NCI-H146 (cell line): ENCODE measurements around the gene AGPAT1.

ENCODE experiments used
- DNase-seq: peaks from one replicate; lab custom pipeline; 2025; lab: John Stamatoyannopoulos, UW

The AGPAT1 gene

DNA sequence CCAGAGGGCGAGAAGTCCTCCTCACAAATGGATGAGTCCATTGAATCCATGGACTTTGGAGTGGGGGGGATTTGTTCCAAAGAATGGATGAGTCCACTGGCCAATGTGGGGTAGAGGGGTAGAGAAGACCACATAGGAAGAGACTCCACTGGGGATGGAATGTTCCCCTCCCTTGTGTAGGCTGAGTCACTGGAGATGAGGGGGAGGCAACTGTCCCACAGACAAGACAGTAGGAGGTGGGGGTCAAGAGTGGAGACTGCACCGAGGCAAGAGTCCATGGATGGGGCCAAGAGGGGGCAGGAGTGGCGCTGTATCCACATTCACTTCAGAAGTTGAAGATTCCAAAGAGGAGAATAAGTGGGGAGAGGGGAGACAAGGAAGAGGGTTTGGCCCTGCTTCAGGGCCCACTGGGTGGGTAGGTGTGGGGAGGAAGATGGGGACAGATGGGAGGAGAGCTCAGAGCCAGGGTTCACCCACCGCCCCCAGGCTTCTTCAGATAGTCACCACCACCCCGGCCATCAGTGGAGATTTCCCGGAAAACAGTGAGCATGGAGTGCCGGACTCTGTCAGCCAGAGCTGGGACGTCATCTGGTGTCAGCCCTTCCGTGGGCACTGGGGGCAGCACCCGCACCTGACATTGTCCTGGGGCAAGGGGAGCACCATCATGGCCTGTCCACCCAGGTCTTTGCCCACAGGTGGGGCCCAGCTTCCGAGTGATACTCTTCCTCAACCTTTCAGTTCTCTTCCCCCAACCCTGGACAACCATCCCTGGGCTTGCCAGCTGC lies 6.9 kb downstream of the AGPAT1 start:
- DNase-seq: no peak

DNA sequence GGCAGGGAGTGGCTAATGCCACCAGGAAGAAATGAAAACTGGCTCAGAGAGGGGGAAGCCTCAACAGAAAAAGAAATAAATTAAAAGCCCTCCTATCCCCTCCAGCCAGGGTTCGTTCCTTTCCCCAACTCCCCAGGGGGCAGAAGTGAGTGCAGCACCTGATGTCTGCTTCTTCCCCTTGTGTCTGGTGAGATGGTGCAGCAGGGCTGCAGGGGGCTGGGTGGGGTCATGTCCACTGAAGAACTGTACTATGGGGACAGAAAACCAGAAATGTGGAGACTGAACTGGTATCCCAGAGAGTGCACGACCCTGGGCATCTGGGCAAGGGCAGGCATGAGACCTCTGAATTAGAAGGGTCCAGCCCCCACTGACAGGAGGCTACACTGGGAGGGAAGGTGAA lies 7.5 kb downstream of the AGPAT1 start:
- no peak for DNase-seq

DNA sequence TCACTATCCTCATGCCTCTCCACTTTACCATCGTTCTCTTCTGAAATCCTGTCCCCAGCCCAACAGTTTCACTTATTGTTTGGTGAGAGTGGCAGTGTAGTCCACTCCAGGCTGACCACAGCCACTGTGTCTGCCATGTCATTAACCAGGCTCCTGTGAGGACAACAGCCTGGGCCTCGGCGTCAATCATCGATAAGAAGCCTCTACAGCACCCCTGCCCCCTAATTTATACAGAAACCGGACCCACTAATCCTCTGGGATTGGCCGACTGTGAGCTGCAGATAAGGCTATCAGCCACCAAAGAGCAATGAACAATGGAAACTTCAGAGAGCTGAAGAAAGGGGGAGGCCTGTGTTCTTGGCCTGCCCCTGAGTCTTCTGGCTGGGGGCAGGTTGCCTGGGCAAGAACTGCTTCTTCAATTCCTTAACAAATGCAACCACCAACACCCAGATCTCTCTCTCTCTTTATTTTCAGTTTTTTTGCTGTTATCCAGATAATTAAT lies 8.1 kb downstream of the AGPAT1 start:
- DNase-seq: no peak

GRCh38 chr6:32167154-32167760 lies 8.6 kb downstream of the AGPAT1 start:
- peak; percentile 75 for DNase-seq

- DNase-seq: no peak
Observed at GRCh38 chr6:32166411-32167061, 9.3 kb downstream of the AGPAT1 start.

- no peak for DNase-seq
Observed at GRCh38 chr6:32164295-32164694, 11.6 kb downstream of the AGPAT1 start, which contains the start of gene EGFL8. Gene EGFL8, plus strand, starts transcription at chr6:32164595. Its CDS starts 1,571 bp downstream, at chr6:32166166.

GRCh38 chr6:32163559-32164258 lies 12.2 kb downstream of the AGPAT1 start:
- DNase-seq: no peak

DNA sequence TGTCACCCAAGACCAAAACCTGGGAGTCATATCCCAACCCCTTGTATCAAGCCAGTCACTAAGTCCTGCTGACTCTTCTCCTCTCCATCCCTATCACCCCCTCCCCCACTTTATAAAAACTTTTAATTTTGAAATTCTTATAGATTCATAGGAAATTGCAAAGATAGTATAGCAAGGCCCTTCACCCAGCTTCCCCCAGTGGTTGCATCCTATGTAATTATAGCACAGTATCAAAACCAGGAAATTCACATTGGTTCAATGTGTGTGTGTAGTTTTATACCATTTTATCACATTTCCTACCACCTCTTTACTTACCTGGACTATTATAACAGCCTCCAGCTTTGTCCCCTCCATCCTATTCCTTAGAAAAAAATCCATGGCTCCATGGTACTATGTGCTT lies 17.8 kb downstream of the AGPAT1 start:
- DNase-seq: no peak

DNA sequence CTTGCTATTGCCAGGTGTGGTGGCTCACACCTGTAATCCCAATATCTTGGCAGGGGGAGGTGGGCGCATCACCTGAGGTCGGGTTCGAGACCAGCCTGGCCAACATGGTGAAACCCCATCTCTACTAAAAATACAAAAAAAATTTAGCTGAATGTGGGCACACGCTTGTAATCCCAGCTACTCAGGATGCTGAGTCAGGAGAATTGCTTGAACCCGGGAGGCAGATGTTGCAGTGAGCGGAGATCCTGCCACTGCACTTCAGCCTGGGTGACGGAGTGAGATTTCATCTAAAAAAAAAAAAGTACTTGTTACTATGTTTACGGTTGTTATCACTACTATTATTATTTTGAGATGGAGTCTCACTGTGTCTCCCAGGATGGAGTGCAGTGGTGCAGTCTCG lies 19.0 kb downstream of the AGPAT1 start:
- no peak for DNase-seq

- peak; percentile 87 for DNase-seq
Observed at GRCh38 chr6:32154514-32155161, 21.2 kb downstream of the AGPAT1 start.

DNA sequence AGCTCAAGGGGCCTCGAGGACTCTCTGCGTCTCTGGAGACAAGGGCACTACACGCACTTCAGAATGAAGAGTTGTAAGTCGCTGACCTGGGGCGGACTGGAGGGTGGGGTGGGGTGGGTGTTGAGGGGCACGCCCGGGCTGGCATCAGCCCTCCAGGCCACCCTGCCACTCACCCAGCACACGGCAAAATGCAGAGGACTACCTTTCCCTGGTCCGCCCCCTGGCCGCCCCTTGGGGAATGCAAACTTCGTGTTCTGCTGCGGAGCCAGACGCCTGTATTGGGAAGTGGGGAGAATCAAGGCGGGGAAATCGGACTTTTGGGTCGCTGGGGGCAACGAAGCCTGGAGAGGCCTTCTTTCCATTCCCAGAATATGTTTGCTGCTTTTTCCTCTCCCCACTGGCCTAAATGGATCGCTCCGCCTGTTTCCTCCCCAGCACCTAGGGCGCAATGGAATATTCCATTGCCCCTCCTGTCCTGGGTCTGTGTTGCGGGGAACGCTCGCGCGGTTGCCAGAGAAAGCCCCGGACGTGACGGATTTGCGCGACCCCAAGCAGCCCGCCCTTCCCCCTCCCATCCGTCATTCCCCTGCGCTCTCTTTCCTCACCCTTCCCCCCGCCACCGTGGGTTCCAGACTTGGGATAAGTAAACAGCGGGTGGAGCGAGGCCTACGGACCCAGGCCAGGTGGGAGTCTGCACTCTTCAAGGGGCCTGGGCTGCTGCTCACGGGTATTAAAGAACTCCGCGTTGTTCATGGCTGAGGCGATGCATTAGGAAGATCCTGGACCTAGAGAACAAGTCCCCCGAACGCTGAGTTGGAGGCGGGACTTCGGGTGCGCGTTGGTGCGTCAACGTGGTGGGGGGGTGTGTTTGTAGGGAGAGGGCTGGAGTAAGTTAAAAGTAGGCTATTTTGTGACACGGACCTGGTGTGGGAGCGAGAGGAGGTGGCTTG lies 22.0 kb downstream of the AGPAT1 start, which contains the start of gene PPT2:
Gene PPT2 (plus strand): TSS at position 578 of the 950 bp plus-strand sequence. CDS start 454 bp downstream, outside the sequence.
- DNase-seq: peak; percentile 79

DNA sequence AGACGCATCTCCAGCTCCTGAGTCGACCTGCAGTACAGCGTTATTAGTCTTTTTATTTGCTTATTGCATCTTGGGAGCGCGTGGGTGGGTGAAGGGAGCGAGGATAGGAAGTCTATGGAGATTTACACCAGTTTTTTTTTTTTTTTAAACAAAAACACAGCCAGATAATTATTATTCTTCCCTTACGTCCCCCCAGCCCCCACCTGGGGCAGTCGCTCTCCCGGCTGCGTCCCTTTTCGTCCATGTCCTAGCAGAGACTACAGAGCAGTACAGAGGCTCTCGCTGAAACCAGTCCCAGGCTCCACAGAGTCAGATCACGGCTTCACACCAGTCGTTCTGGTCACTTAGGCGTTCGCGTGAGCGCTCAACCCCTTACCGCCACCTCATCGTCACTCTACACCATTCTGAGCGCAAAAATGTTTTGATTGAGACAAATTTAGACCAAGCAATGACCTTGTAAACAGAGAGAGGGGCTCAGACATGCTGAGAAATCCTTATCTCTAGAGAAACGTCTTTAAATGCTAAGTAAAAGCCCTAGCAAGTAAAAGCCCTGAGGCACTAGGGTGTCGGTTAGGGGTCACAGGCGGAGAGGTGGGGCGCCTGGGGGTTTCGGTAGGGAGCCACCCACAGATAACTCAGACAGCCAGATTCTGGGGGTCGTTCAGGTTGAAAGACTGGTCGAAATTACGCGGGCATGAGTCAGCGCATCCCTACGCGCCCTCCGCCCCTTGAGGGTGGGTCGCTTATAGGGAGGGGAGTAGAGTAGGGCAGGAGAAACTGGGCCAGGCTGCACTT lies 22.9 kb downstream of the AGPAT1 start:
- DNase-seq: peak; percentile 27

GRCh38 chr6:32151863-32152768 lies 23.8 kb downstream of the AGPAT1 start, which contains the start of gene PRRT1:
Gene PRRT1, minus strand, starts transcription at chr6:32151939. Its CDS starts 112 bp downstream, at chr6:32151827.
- no peak for DNase-seq

- DNase-seq: no peak
Observed at GRCh38 chr6:32151181-32151862, 24.6 kb downstream of the AGPAT1 start.

DNA sequence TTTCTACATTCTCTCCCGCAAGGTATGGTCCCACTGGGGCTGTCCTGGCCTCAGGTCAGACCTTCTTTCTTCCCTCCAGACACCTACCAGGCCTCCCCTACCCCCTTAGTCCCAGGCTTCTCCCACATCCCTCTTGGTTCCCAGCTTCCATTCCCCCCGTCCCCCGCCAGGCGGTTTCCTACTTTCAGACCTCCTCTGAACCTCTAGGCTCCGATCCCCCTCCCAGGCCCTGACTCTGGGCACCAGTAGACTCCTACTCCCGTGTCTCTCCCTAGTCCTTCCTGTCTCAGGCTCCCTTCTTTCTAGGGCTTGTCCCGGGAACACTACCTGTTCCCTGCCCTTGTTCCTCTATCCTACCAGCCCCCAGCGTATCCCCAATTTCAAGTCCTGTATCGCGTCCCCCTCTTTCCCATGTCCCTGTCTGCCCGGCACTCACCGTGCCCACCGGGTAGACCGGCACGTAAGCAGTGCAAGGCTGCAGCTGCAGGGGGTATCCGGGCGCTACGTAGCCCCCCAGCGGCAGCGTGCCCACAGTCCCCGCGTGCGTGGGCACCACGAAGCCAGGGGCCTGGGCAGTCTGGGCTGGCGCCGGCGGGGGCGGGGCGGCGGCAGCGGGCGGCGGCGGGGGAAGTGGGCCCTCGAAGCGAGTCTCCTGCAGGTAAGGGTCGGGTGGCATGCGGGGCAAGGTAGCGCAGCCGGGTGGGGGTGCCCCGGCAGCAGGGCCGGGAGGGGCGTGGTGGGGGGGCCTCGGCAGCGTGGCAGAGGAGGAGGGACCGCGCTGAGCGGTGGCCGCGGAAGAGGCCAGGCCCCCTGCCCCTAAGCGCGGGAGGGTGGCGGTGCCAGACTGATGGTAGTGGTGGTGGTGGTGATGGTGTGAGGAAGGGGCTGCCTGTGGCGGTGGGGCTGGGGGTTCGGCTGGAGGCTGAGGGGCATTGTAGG lies 25.7 kb downstream of the AGPAT1 start:
- DNase-seq: no peak

DNA sequence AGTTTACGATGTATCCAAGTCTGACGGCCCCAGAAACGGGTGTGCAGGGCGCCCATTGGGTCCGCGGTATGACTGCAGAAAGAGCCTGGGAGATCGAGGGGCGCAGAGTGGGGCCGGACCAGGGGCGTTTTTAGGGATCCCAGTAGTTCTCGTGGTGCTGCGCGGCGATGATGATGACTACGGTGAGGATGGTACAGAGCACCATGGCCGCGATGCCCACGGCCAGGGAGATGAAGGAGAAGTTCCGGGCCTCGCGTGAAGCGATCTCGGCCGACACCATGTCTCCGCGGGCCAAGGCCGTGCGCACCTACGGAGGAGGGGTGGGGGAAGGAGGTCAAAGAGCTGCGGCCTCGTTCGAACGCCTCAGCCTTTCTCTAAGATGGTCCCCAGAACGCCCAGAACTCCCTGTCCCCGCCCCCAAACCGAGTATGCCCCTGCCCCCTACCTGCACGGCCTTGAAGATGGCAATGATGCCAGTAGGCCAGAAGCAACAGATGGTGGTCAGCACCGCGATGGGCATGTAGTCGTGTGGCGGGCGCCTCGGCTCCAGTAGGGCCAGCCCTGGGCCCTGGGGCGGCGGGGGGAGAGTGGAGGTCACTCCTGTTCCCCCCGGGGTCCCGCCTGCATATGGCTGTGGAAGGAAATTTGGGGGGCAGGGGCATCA lies 26.7 kb downstream of the AGPAT1 start:
- peak; percentile 34 for DNase-seq
